Measurements from ENCODE around the gene SECISBP2L.

- TF ChIP-seq POLR2AphosphoS5 (IDR thresholded peaks at IDR 0.05) (no peak), POLR2A (IDR thresholded peaks at IDR 0.05) (no peak)
- TF ChIP-seq, protein P1, sequence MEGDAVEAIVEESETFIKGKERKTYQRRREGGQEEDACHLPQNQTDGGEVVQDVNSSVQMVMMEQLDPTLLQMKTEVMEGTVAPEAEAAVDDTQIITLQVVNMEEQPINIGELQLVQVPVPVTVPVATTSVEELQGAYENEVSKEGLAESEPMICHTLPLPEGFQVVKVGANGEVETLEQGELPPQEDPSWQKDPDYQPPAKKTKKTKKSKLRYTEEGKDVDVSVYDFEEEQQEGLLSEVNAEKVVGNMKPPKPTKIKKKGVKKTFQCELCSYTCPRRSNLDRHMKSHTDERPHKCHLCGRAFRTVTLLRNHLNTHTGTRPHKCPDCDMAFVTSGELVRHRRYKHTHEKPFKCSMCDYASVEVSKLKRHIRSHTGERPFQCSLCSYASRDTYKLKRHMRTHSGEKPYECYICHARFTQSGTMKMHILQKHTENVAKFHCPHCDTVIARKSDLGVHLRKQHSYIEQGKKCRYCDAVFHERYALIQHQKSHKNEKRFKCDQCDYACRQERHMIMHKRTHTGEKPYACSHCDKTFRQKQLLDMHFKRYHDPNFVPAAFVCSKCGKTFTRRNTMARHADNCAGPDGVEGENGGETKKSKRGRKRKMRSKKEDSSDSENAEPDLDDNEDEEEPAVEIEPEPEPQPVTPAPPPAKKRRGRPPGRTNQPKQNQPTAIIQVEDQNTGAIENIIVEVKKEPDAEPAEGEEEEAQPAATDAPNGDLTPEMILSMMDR (IDR thresholded peaks at IDR 0.05), result no peak
Measured at GRCh38 chr15:49062900-49063299, 16.7 kb upstream of the SECISBP2L start.

Data from prostate gland (tissue), 2 donors.